AG04450 (cell line): ENCODE data around the gene ZNF597. TPM values are rescaled to one million over a fixed set of nuclear protein-coding genes. Genes with fewer than 3 reads are reported as not detected.

Source experiments
- CTCF ChIA-PET: fragments of 300-600, 350-600 bp; formaldehyde crosslinking; extraction: SDS; loops from one replicate; lab custom pipeline; 2022; ENCODE audit warnings: antibody characterized with exemption, inconsistent platforms; lab: Charles Lee
- POLR2A ChIA-PET: fragments of 350-600 bp; formaldehyde crosslinking; extraction: SDS; loops from one replicate; lab custom pipeline; 2021; ENCODE audit warnings: antibody characterized with exemption, inconsistent platforms; lab: Yijun Ruan, JAX
- DNase-seq: peaks from one replicate; pipeline ENCODE4 v3.0.0-alpha.2; 2011; ENCODE audit warnings: low read depth, low spot score
- H3K27ac ChIP-seq: one replicate; pipeline ENCODE4 v1.5.1; 2012; ENCODE audit warnings: low read depth, low read length, control low read depth
- H3K27me3 ChIP-seq: one replicate; pipeline ENCODE4 v1.6.0; 2012; ENCODE audit warnings: low read length; ENCODE audit not compliant: control insufficient read depth, insufficient read depth
- H3K4me3 ChIP-seq: 2 replicates; pipeline ENCODE4 v1.5.1; 2011; ENCODE audit warnings: mild to moderate bottlenecking, low read depth, low read length, control low read depth
- H3K9me3 ChIP-seq: 2 replicates; pipeline ENCODE4 v1.5.1; 2012; ENCODE audit warnings: low read length; ENCODE audit not compliant: control insufficient read depth, insufficient read depth
- CTCF ChIP-seq: IDR thresholded peaks from 2 replicates; pipeline ENCODE4 v1.5.1; 2011; ENCODE audit warnings: low read depth, low read length, control low read depth, inconsistent platforms
- polyA plus RNA-seq: library from polyadenylated mRNA; depleted of rRNA; stranded (reverse); fragments of >200 nt; gene quantifications from 2 replicates; pipeline ENCODE4 v1.2.3, GENCODE V29; 2011

Gene ZNF597
- polyA plus RNA-seq, 1 experiment: 1.8 TPM

DNA sequence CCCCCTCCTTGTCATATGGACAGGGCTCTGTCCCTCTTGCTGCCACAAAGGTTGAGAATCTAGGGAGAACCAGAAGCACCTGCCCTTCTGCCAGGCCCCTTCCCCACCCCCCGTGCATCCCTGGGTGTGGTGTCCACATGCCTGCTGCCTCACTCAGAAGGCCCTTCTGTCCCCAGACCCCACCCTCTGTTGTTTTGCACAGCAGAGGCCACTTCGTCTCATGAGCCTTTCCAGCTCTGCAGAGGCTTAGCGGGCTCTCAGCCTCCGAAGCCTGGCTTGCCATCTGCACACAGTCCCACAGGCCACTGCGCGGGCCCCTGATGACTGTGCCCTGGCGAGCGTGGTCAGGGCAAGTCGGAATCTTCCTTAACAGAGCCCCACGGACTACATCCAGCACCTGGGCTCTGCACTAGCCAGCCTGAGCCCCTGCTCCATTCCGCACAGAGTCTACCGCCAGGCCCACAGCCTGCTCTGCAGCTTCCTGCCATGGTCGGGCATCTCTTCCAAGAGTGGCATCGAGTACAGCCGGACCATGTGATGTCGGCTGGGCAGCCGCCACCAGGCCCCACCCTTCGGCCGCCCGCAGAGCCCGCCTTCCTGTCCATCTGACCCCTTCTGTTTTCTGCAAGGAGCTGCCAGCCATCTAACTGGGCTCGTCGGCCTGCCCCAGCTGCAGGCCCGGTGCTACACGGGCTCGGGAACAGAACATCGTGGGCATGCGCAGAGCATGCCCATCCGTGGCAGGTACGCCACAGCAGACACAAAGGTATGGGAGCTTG lies 41.2 kb upstream of the ZNF597 start:
- Histone ChIP-seq H3K9me3 (no peaks in the 10 kb centered on the region; the same call in 1 of the 2 replicates), H3K27ac (no peak overlapping the region), H3K4me3 (no peak overlapping the region), H3K27me3 (no peaks in the 10 kb centered on the region)
- POLR2A ChIA-PET: interaction anchor here (1.0 kb wide), 1 partner anchor 13 kb away, joined by 3 read pairs; no protein-coding TSS in a partner anchor
- no peak for DNase-seq
- CTCF ChIA-PET: no interaction called here
- TF ChIP-seq CTCF: no peak

DNA sequence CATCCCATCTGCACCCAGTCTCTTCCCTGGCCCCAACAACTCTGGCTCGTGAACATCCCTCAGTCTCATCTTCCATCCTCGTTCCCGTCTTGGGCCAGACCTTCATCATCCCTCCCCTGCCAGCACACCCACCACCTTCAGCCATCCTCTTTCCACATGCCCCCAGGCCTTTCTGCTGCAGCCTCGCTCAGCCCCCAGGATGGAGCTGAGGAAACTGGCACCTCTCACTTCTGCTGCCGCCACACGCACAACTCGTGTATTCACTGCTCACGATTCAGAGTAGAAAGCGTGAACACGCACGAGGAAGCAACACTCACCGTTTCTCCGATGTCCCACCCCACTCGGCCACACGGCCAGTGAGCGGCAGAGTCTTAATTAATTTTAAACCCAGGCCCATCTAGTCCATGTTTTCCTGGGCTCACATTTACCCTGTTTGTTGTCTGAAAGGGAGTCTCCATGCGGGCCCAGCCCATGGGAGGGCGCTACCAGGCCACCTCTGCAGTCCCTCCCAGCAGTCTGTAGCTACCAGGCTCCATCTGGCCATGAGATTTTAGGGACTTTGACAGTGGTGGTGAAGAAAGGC lies 39.4 kb upstream of the ZNF597 start:
- no peak overlapping the region for H3K4me3 ChIP-seq
- no peak for TF ChIP-seq CTCF
- H3K27me3 ChIP-seq: no peaks in the 10 kb centered on the region
- no peak overlapping the region for H3K27ac ChIP-seq
- ChIA-PET CTCF (no interaction called here), POLR2A (no interaction called here)
- DNase-seq: no peak
- no peaks in the 10 kb centered on the region; the same call in 1 of the 2 replicates for H3K9me3 ChIP-seq

GRCh38 chr16:3481696-3482658 lies 38.7 kb upstream of the ZNF597 start:
- ChIA-PET CTCF (interaction anchor here (0.7 kb wide), 1 partner anchor 208 kb away, joined by 3 read pairs; no protein-coding TSS in a partner anchor), POLR2A (no interaction called here)
- TF ChIP-seq CTCF: no peak
- no peak overlapping the region for H3K4me3 ChIP-seq
- no peaks in the 10 kb centered on the region; the same call in 1 of the 2 replicates for H3K9me3 ChIP-seq
- DNase-seq: no peak
- no peaks in the 10 kb centered on the region for H3K27me3 ChIP-seq
- H3K27ac ChIP-seq: no peak overlapping the region

DNA sequence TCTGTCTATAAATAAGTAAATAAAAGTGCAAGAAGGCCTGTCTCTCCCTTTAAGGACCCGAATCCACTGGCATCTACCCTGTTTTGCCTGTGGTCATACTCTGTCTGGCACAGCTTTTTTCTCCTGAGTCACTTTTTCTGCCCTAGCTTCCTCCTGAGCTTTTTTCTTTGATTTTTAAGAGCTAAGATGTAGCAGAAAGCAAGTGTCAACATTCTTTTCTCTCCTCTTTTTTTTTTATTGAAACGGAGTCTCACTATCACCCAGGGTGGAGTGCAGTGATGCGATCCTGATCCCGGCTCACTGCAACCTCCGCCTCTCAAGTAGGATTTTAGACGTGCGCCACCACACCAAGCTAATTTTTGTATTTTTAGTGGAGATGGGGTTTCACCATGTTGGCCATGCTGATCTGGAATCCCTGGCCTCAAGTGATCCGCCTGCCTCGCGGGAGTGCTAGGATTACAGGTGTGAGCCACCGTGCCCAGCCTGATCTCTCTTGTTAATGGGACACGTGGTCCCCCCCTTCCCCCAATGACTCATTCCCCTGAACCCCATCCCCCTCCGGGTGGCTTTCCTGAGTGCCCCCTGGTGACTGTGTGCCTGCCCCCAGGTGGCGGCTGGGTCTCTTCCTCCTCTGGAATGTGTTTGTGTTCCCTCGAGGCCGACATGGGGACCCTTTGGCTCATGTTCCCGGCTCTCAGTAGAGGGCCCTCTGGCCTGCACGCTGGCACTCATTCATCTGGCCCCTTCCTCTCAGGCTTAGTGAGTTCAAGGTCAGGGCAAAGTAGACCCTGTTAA lies 37.8 kb upstream of the ZNF597 start:
- no peak for DNase-seq
- Histone ChIP-seq H3K9me3 (no peaks in the 10 kb centered on the region; the same call in 1 of the 2 replicates), H3K27me3 (no peaks in the 10 kb centered on the region), H3K27ac (no peak overlapping the region), H3K4me3 (no peak overlapping the region)
- TF ChIP-seq CTCF: no peak
- ChIA-PET POLR2A (no interaction called here), CTCF (no interaction called here)
